Activated T-cell treated with anti-CD3 and anti-CD28 coated beads for 48 hours (primary cell): ENCODE data around the gene FOSL1.

ENCODE experiments used
- DNase-seq: peaks from one replicate; pipeline ENCODE4 v3.0.0-alpha.2; 2020; ENCODE audit warnings: low read depth

The FOSL1 gene

GRCh38 chr11:65863889-65864705 lies 36.1 kb downstream of the FOSL1 start:
- DNase-seq = no peak

GRCh38 chr11:65862941-65863888 lies 37.0 kb downstream of the FOSL1 start:
- DNase-seq = no peak

GRCh38 chr11:65862191-65862735 lies 37.9 kb downstream of the FOSL1 start:
- no peak for DNase-seq

- DNase-seq = no peak
Observed at GRCh38 chr11:65861533-65862183, 38.5 kb downstream of the FOSL1 start.

GRCh38 chr11:65861165-65861505 lies 39.1 kb downstream of the FOSL1 start:
- DNase-seq = no peak

GRCh38 chr11:65860278-65861164 lies 39.7 kb downstream of the FOSL1 start, which contains the start of gene MUS81:
Gene MUS81, plus strand, starts transcription at chr11:65860433. Its CDS starts 321 bp downstream, at chr11:65860754.
- peak; percentile 95 for DNase-seq

- no peak for DNase-seq
Observed at GRCh38 chr11:65859812-65860277, 40.3 kb downstream of the FOSL1 start.

- peak; percentile 98 for DNase-seq
Observed at GRCh38 chr11:65859095-65859811, 40.9 kb downstream of the FOSL1 start.

- no peak for DNase-seq
Observed at GRCh38 chr11:65858681-65859087, 41.5 kb downstream of the FOSL1 start.

GRCh38 chr11:65857853-65858680 lies 42.1 kb downstream of the FOSL1 start, which contains the start of gene CFL1:
Gene CFL1, minus strand, starts transcription at chr11:65858180. Its CDS starts 81 bp downstream, at chr11:65858099.
- peak; percentile 99 for DNase-seq

- no peak for DNase-seq
Observed at GRCh38 chr11:65857500-65857852, 42.7 kb downstream of the FOSL1 start.

GRCh38 chr11:65856689-65857499 lies 43.3 kb downstream of the FOSL1 start:
- DNase-seq = peak; percentile 76

GRCh38 chr11:65855927-65856363 lies 44.2 kb downstream of the FOSL1 start:
- no peak for DNase-seq

- no peak for DNase-seq
Observed at GRCh38 chr11:65854852-65855837, 45.0 kb downstream of the FOSL1 start.

- no peak for DNase-seq
Observed at GRCh38 chr11:65854161-65854592, 46.0 kb downstream of the FOSL1 start.

GRCh38 chr11:65853246-65853979 lies 46.8 kb downstream of the FOSL1 start:
- no peak for DNase-seq
